Tibial nerve (tissue), 4 donors: ENCODE data around the gene NR4A3. TPM values are rescaled to one million over a fixed set of nuclear protein-coding genes. Genes with fewer than 3 reads are reported as not detected.

Experiments used
- DNase-seq, 2 donors: peaks; one replicate each; pipeline ENCODE4 v3.0.0-alpha.2; 2019; ENCODE audit warnings: low spot score in 2 of 2
- H3K27ac ChIP-seq, 4 donors: fragments of 200-600 bp; sonication (generic) in 3 of 4; one replicate each; pipeline ENCODE4 v1.5.1; 2017 to 2019; ENCODE audit warnings: mild to moderate bottlenecking in 1 of 4
- H3K27me3 ChIP-seq, 2 donors: fragments of 200-600 bp; sonication (generic) in 1 of 2; one replicate each; pipeline versions ENCODE4 v1.5.1 to v1.6.0; 2017 to 2019
- H3K36me3 ChIP-seq, 3 donors: fragments of 200-600 bp; sonication (generic); one replicate each; pipeline ENCODE4 v1.5.1; 2018 to 2019
- H3K4me1 ChIP-seq, 4 donors: fragments of 200-600 bp; sonication (generic) in 3 of 4; one replicate each; pipeline ENCODE4 v1.5.1; 2017 to 2019
- H3K4me3 ChIP-seq, 4 donors: fragments of 200-600 bp; sonication (generic) in 3 of 4; one replicate each; pipeline ENCODE4 v1.5.1; 2017 to 2019; ENCODE audit warnings: mild to moderate bottlenecking in 1 of 4, moderate library complexity in 1 of 4
- H3K9me3 ChIP-seq, 4 donors: fragments of 200-600 bp; sonication (generic) in 3 of 4; one replicate each; pipeline ENCODE4 v1.5.1; 2017 to 2019
- EP300 ChIP-seq, 2 donors: sonication (generic); formaldehyde crosslinking; IDR thresholded peaks; one replicate each; pipeline ENCODE4 v1.6.1; 2017; ENCODE audit warnings: antibody characterized with exemption in 2 of 2, mild to moderate bottlenecking in 1 of 2
- POLR2A ChIP-seq, 2 donors: fragments of 450-650 bp; IDR thresholded peaks; one replicate each; pipeline ENCODE4 v1.6.1; 2017; ENCODE audit warnings: antibody characterized with exemption in 2 of 2, mild to moderate bottlenecking in 2 of 2, moderate library complexity in 2 of 2
- whole genome bisulfite sequencing, 2 donors: methylation state at CpG; one replicate each; pipeline ENCODE4 v1.1.5; 2018; 5-methylcytosine and 5-hydroxymethylcytosine counted together
- total RNA-seq, 4 donors: library from RNA; depleted of rRNA; stranded (reverse); fragments of >200 nt; gene quantifications; one replicate each; pipeline ENCODE4 v1.1.0, GENCODE V29; 2016
- TF ChIP-seq, protein P1 (sequence below), 5 experiments: fragments of 200-600 bp in 3 of 5; fragments of 450-650 bp in 2 of 5; sonication (generic) in 3 of 5; IDR thresholded peaks; one replicate each; pipeline ENCODE4 v1.5.1; 2016 to 2019; ENCODE audit warnings: antibody characterized with exemption in 5 of 5, mild to moderate bottlenecking in 3 of 5, moderate library complexity in 2 of 5

NR4A3 gene
- total RNA-seq, 4 donors from 2014 or later = 3.0 to 12.7 (median 4.8) TPM

DNA sequence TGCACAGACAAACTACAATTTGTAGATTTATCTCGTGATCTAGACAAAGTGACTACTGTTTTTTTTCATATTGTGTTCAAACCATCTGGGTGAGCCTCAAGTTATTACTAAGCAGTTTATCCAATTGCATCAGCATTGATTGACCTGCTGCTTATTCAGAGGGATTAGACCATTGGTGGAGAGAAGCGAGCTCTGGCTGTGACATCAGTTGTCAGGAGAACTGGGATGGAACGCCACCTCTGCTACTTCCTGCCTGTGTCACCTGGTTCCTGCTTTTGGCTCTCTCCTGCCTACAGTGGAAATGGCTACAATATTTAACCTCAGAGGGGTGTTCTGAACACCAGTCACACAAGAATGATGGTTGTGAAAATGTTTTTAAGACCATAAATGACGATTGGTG is 12.1 kb downstream of the NR4A3 start:
- Histone ChIP-seq H3K9me3 (no peaks in the 10 kb centered on the region), H3K27ac (no peak overlapping the region), H3K36me3 (no peaks in the 10 kb centered on the region), H3K27me3 (peaks cover 0 to 29% of the 10 kb centered on the region in 2 donors), H3K4me1 (peaks cover 0 to 1% (median 0%) of the 10 kb centered on the region in 4 donors), H3K4me3 (no peak overlapping the region)
- DNase-seq = no peak
- WGBS, 2 donors = 73 to 88% methylated on average over 4 of the region's 4 CpGs
- TF ChIP-seq EP300 (IDR thresholded peaks at IDR 0.05) (no peak), POLR2A (IDR thresholded peaks at IDR 0.05) (no peak)
- TF ChIP-seq, protein P1, sequence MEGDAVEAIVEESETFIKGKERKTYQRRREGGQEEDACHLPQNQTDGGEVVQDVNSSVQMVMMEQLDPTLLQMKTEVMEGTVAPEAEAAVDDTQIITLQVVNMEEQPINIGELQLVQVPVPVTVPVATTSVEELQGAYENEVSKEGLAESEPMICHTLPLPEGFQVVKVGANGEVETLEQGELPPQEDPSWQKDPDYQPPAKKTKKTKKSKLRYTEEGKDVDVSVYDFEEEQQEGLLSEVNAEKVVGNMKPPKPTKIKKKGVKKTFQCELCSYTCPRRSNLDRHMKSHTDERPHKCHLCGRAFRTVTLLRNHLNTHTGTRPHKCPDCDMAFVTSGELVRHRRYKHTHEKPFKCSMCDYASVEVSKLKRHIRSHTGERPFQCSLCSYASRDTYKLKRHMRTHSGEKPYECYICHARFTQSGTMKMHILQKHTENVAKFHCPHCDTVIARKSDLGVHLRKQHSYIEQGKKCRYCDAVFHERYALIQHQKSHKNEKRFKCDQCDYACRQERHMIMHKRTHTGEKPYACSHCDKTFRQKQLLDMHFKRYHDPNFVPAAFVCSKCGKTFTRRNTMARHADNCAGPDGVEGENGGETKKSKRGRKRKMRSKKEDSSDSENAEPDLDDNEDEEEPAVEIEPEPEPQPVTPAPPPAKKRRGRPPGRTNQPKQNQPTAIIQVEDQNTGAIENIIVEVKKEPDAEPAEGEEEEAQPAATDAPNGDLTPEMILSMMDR (IDR thresholded peaks at IDR 0.05) = no peak

DNA sequence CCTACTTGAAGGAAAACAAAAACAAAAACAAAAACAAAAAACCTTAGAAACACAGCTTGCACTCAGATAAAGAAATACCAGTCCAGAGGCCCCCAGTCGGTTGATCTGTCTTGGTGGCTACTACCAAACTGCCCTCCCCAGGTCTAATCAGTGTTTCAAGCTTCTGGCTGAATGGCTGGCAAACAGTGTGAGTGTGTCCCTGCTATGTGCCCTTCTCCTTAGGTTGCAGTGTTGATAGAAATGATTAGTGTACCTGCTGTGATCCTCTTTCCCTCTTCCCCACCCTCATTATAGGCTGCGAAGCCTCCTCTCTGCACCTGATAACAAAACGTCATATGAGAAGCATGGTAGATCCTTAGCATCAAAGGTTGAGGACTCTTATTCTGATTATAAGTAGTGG is 12.8 kb downstream of the NR4A3 start:
- Histone ChIP-seq H3K4me3 (no peak overlapping the region), H3K4me1 (no peaks in the 10 kb centered on the region), H3K27me3 (peaks cover 0 to 21% of the 10 kb centered on the region in 2 donors), H3K36me3 (no peaks in the 10 kb centered on the region), H3K27ac (no peak overlapping the region), H3K9me3 (no peaks in the 10 kb centered on the region)
- DNase-seq = no peak
- 95 to 96% methylated on average over 3 of the region's 3 CpGs for WGBS, 2 donors
- TF ChIP-seq EP300 (IDR thresholded peaks at IDR 0.05) (no peak), POLR2A (IDR thresholded peaks at IDR 0.05) (no peak)
- TF ChIP-seq, protein P1 (IDR thresholded peaks at IDR 0.05) = no peak

DNA sequence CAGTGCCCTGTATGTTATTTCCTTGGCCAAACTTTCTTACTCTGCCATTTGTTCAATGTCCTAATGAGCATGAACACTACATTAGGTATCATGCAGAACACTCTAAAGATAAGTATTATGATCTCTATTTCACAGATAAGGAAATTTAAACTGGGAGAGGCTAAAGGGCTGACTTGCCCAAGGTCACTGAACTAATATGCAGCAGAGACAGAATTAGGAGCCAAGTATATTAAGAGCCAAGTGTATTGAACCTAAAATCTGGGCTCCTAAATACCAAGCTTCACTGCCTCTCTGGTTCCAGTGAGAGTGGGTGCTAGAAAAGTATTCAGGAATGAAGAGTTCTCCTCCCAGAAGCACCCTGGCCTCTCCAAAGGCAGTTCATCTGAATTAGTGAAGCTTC is 13.5 kb downstream of the NR4A3 start:
- DNase-seq = no peak
- H3K4me3 ChIP-seq = no peak overlapping the region
- no peaks in the 10 kb centered on the region for H3K36me3 ChIP-seq
- H3K4me1 ChIP-seq = no peaks in the 10 kb centered on the region
- TF ChIP-seq, protein P1 (IDR thresholded peaks at IDR 0.05) = no peak
- TF ChIP-seq POLR2A (IDR thresholded peaks at IDR 0.05) (no peak), EP300 (IDR thresholded peaks at IDR 0.05) (no peak)
- no peak overlapping the region for H3K27ac ChIP-seq
- peaks cover 0 to 15% of the 10 kb centered on the region in 2 donors for H3K27me3 ChIP-seq
- H3K9me3 ChIP-seq = no peaks in the 10 kb centered on the region

DNA sequence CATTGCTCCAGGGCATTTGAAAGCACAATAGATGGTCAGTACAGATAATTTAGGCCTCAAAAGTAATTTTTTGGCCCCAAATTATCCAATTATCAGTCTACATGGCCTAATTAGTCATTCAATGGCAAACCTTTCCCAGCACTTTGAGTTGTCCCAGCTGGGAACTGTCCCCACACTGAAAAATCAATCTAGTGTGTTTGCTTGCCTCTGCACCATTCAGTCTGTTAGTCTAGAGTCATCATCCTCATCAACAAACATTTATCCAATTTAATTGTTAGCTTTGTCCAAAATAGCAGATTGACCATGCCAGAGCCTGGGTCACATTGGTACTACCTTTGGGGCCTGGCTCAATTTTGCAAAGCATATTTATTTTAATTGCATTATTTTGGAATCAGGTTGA is 13.9 kb downstream of the NR4A3 start:
- DNase-seq = no peak
- Histone ChIP-seq H3K36me3 (no peaks in the 10 kb centered on the region), H3K4me3 (no peak overlapping the region), H3K27ac (no peak overlapping the region), H3K27me3 (peaks cover 0 to 11% of the 10 kb centered on the region in 2 donors), H3K9me3 (no peaks in the 10 kb centered on the region), H3K4me1 (no peaks in the 10 kb centered on the region)
- TF ChIP-seq, protein P1 (IDR thresholded peaks at IDR 0.05) = no peak
- no peak for TF ChIP-seq EP300 (IDR thresholded peaks at IDR 0.05)
- TF ChIP-seq POLR2A (IDR thresholded peaks at IDR 0.05) = no peak

DNA sequence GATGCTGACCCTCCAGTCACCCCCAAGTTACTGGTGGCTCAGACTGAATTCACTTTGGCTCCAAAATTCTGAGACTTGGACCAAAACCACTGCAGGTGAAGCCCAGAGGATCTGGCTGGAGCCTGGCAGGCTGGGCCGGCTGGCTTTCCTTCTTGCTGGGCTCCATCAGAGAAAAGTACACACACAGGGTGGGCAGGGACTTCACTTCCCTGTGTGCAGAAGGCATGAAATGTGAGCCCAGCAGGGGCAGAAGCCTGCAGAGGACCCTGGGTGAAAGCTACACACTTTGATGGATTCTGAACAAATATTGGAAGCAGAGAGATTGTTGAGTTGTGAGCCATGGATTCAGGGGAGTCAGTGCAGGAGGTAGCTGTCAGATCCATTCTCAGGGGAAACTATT is 18.4 kb downstream of the NR4A3 start:
- Histone ChIP-seq H3K36me3 (no peaks in the 10 kb centered on the region), H3K9me3 (no peaks in the 10 kb centered on the region), H3K27ac (no peak overlapping the region), H3K4me3 (no peak overlapping the region), H3K4me1 (no peaks in the 10 kb centered on the region), H3K27me3 (no peaks in the 10 kb centered on the region)
- DNase-seq = no peak
- TF ChIP-seq, protein P1 (IDR thresholded peaks at IDR 0.05) = no peak
- no peak for TF ChIP-seq EP300 (IDR thresholded peaks at IDR 0.05)
- no peak for TF ChIP-seq POLR2A (IDR thresholded peaks at IDR 0.05)
- 69 to 72% methylated on average over 1 of the region's 1 CpG for WGBS, 2 donors
